GM12891 (cell line): ENCODE data around the gene CYB5R2.

Source experiments
- PAX5 ChIP-seq: IDR thresholded peaks from 2 replicates; pipeline ENCODE4 v1.6.1; 2011; ENCODE audit warnings: low read length, moderate library complexity, mild to moderate bottlenecking; ENCODE audit not compliant: insufficient read depth, severe bottlenecking
- POLR2A ChIP-seq: IDR thresholded peaks from 2 replicates; pipeline ENCODE4 v1.6.1; 2011; ENCODE audit warnings: low read depth, low read length, control low read depth
- POLR2AphosphoS5 ChIP-seq: IDR thresholded peaks from 2 replicates; pipeline ENCODE4 v1.6.1; 2011; ENCODE audit warnings: low read depth, low read length, control low read depth
- POU2F2 ChIP-seq: IDR thresholded peaks from 2 replicates; pipeline ENCODE4 v1.6.1; 2011; ENCODE audit warnings: low read depth, mild to moderate bottlenecking, control low read depth, low read length, moderate library complexity
- SPI1 ChIP-seq: IDR thresholded peaks from 2 replicates; pipeline ENCODE4 v1.6.1; 2011; ENCODE audit warnings: low read depth, low read length, control low read depth
- TAF1 ChIP-seq: IDR thresholded peaks from 2 replicates; pipeline ENCODE4 v1.6.1; 2011; ENCODE audit warnings: low read depth, low read length, control low read depth

- no peak; the same call in 1 of the 2 replicates for TF ChIP-seq POLR2AphosphoS5
- 0 out of 2 replicates have a peak, but pooled peaks have one; percentile 47 for TF ChIP-seq POLR2A
- no peak for TF ChIP-seq TAF1
- TF ChIP-seq SPI1, result peak; percentile 53
- peak; percentile 88 for TF ChIP-seq POU2F2
- TF ChIP-seq PAX5, result no peak
Measured at GRCh38 chr11:7671347-7672215, 1.7 kb downstream of the CYB5R2 start.
